Measurements from ENCODE around the gene PDLIM4.
A peak's percentile ranks its signal among the peaks of the same experiment; 100 is the strongest.

The PDLIM4 gene

DNA sequence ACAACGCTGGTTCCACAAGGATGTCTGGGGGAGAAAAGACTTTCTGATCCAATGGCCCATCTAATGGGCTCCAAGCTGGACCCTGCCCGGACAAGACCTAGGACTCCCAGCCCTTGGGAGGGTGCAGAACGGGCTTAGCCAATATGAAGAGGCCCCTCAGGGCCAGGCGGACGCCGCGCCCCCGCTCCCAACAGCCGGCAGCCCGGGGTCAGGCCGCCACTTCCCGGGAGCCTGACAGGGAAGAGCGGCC lies 30.3 kb upstream of the PDLIM4 start:
- Histone ChIP-seq H3K27me3 (ENCODE audit: control insufficient read depth in 2 of 2, insufficient read depth in 2 of 2, low read length in 2 of 2) (no peaks in the 10 kb centered on the region), H3K4me3 (ENCODE audit: low read length in 2 of 2) (peak overlapping the region; percentile 64 to 70), H3K9ac (ENCODE audit: low read depth in 1 of 2, low read length in 2 of 2) (peak overlapping the region; percentile 72 to 89), H3K9me3 (ENCODE audit: control insufficient read depth in 2 of 2, low read length in 2 of 2) (no peaks in the 10 kb centered on the region), H3K27ac (ENCODE audit: low read depth in 2 of 2, low read length in 2 of 2) (peak overlapping the region; percentile 92 to 93), H3K4me1 (ENCODE audit: control insufficient read depth in 2 of 2, insufficient read depth in 2 of 2, low read length in 2 of 2) (peaks cover 17 to 26% of the 10 kb centered on the region in 2 donors), H3K36me3 (ENCODE audit: control insufficient read depth in 2 of 2, insufficient read depth in 2 of 2, low read length in 2 of 2) (no peaks in the 10 kb centered on the region)

DNA sequence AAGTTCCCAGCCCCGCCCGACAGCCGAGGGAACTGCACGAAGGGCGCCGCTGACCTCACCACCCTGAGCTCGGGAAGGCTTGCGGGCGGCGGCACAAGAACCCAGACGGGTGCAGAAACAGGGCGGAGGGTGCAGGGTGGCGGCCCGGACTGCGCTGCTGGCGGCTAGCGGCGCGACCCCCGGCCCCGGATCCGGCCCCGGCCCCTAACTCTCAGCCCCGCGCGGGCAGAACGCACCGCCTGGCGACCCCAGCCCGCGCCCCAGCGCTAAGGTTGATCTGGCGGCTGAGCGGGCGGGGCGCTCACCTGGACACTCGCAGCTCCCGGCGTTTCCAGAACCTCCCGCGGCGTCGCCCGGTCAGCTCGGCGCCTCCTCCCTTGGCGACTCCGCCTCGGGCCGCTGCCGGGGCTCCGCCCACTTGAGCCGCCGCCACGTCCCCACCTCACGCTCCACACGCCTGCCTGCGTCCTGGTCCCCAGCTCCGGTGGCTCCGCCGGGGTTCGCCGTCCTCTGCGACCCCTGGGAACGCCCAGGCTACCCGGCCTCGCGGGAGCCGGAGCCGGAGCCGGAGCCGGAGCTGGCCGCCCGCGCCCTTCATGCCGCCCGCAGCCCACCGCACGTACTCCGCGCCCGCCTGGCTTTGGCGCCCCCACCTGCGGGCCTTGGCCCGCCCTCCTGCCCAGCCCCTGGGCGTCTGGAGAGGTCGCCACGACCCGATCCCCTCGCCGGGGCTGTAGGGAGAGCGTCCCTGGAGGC lies 29.8 kb upstream of the PDLIM4 start, which contains the start of gene P4HA2:
Gene P4HA2, minus strand, starts transcription at position 369 of the 756 bp plus-strand sequence. CDS start 9,227 bp downstream, outside the sequence.
- Histone ChIP-seq H3K27ac (ENCODE audit: low read depth in 2 of 2, low read length in 2 of 2) (peak within 1 kb of the TSS; percentile 92 to 93), H3K27me3 (ENCODE audit: control insufficient read depth in 2 of 2, insufficient read depth in 2 of 2, low read length in 2 of 2) (no peaks in the 10 kb centered on the region), H3K4me1 (ENCODE audit: control insufficient read depth in 2 of 2, insufficient read depth in 2 of 2, low read length in 2 of 2) (peaks cover 17 to 26% of the 10 kb centered on the region in 2 donors), H3K9ac (ENCODE audit: low read depth in 1 of 2, low read length in 2 of 2) (peak within 1 kb of the TSS; percentile 72 to 89), H3K9me3 (ENCODE audit: control insufficient read depth in 2 of 2, low read length in 2 of 2) (no peaks in the 10 kb centered on the region), H3K36me3 (ENCODE audit: control insufficient read depth in 2 of 2, insufficient read depth in 2 of 2, low read length in 2 of 2) (no peaks in the 10 kb centered on the region), H3K4me3 (ENCODE audit: low read length in 2 of 2) (peak within 1 kb of the TSS; percentile 64 to 70)

DNA sequence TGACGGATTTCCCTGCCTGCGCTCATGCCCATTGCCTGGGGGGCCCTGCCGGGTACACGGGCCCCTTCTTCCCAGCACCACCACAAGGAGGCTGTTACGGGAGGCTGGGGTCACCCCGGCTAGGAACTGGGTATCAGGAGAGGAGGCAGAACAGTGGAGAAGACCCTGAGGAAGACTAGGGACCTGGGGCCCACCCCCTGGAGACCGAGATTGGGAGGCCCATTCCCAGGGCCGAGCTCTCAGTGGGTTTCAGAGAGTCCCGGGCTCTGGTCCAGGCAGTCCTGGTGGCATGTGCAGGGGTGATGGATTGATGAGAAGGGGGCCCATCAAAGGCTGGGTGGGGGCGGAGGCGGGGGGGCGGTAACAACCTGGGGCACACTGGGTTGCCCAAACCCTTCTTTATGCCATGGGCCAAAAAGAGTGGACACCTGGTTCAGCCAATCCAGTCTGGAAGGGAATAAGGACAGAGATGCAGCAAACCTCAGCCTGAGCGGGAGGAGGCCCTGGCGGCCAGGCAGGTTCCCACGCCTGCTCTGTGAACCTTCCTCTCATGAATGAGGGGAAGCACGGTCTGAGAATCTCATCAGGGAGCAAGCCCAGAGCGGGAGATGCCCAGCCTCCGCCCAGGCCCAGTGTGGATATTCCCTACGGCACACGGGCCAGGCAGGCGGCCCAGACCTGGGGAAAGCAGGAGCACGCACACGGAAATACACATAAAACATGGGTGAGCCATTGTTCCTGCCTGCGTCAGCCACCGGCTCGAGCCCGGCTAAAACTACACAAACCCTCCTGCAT lies 29.1 kb upstream of the PDLIM4 start:
- Histone ChIP-seq H3K9ac (ENCODE audit: low read depth in 1 of 2, low read length in 2 of 2) (peak overlapping the region; percentile 61 to 89), H3K9me3 (ENCODE audit: control insufficient read depth in 2 of 2, low read length in 2 of 2) (no peaks in the 10 kb centered on the region), H3K27ac (ENCODE audit: low read depth in 2 of 2, low read length in 2 of 2) (peak overlapping the region; percentile 92 to 93), H3K4me1 (ENCODE audit: control insufficient read depth in 2 of 2, insufficient read depth in 2 of 2, low read length in 2 of 2) (peaks cover 17 to 26% of the 10 kb centered on the region in 2 donors), H3K27me3 (ENCODE audit: control insufficient read depth in 2 of 2, insufficient read depth in 2 of 2, low read length in 2 of 2) (no peaks in the 10 kb centered on the region), H3K36me3 (ENCODE audit: control insufficient read depth in 2 of 2, insufficient read depth in 2 of 2, low read length in 2 of 2) (no peaks in the 10 kb centered on the region), H3K4me3 (ENCODE audit: low read length in 2 of 2) (peak overlapping the region; percentile 64 to 70)

DNA sequence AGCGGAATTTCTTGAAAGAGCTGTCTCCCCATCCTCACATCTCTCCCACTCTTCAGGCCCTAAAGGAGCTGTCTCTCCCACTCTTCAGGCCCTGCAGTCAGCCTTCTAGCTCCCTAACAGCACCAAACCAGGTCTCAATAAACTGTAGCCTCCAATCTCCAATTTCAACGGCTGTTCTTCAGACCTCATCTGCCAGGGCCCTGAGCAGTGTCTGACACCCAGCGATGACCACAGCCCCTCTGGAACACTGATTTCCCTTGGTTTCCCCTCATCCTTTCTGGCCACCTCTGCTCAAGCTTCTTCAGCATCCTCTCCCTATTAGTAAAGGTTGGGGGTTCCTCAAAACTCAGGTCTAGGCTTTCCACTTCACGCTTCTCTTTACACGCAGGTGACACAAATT lies 28.3 kb upstream of the PDLIM4 start:
- Histone ChIP-seq H3K27ac (ENCODE audit: low read depth in 2 of 2, low read length in 2 of 2) (no peak overlapping the region), H3K4me1 (ENCODE audit: control insufficient read depth in 2 of 2, insufficient read depth in 2 of 2, low read length in 2 of 2) (peaks cover 17 to 21% of the 10 kb centered on the region in 2 donors)

DNA sequence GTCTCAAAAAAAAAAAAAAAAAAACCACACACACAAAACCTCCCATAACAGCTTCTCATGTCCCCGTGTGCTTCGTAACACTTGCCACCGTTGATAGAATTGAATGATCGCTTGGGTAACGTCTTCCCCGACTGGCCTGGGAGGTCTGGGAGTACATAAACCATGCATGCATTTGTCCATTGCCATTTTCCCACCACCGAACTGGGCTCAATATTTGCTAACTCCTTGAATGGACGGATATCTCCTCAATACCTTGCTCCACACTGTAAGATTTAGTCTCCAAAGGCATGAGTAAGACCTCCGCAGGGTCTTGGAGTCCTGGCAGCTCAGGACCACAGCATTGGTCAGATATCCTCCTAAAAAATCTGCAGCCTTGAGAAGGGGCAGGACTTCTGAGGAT lies 26.6 kb upstream of the PDLIM4 start:
- Histone ChIP-seq H3K4me1 (ENCODE audit: control insufficient read depth in 2 of 2, insufficient read depth in 2 of 2, low read length in 2 of 2) (peaks cover 11% of the 10 kb centered on the region in 2 donors), H3K27me3 (ENCODE audit: control insufficient read depth in 2 of 2, insufficient read depth in 2 of 2, low read length in 2 of 2) (no peaks in the 10 kb centered on the region), H3K9ac (ENCODE audit: low read depth in 1 of 2, low read length in 2 of 2) (no peak overlapping the region), H3K9me3 (ENCODE audit: control insufficient read depth in 2 of 2, low read length in 2 of 2) (no peaks in the 10 kb centered on the region), H3K27ac (ENCODE audit: low read depth in 2 of 2, low read length in 2 of 2) (no peak overlapping the region), H3K36me3 (ENCODE audit: control insufficient read depth in 2 of 2, insufficient read depth in 2 of 2, low read length in 2 of 2) (no peaks in the 10 kb centered on the region), H3K4me3 (ENCODE audit: low read length in 2 of 2) (no peak overlapping the region)

More for the DNA sequence above, 28.3 kb upstream of the PDLIM4 start:
- Histone ChIP-seq H3K27me3 (ENCODE audit: control insufficient read depth in 2 of 2, insufficient read depth in 2 of 2, low read length in 2 of 2) (no peaks in the 10 kb centered on the region), H3K4me3 (ENCODE audit: low read length in 2 of 2) (no peak overlapping the region), H3K36me3 (ENCODE audit: control insufficient read depth in 2 of 2, insufficient read depth in 2 of 2, low read length in 2 of 2) (no peaks in the 10 kb centered on the region), H3K9ac (ENCODE audit: low read depth in 1 of 2, low read length in 2 of 2) (no peak overlapping the region), H3K9me3 (ENCODE audit: control insufficient read depth in 2 of 2, low read length in 2 of 2) (no peaks in the 10 kb centered on the region)

DNA sequence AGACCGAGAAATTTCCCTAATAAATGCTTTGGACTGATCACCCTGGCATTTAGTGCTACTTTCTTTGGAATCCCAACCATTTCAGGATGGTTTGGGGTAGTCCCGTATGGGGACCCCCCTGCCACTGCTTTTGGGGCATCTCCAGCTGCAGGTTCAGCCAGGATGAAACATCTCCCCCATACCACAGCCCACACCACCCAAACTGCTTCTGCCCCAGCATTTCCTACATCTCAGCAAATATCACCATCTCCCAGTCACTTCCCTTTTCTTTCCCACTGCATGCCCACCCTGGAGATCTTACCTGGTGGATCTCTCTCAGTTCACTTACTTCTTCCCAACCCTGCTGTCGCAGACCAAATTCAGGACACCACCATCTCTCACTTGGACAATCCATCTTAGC lies 25.0 kb upstream of the PDLIM4 start:
- Histone ChIP-seq H3K36me3 (ENCODE audit: control insufficient read depth in 2 of 2, insufficient read depth in 2 of 2, low read length in 2 of 2) (no peaks in the 10 kb centered on the region), H3K27me3 (ENCODE audit: control insufficient read depth in 2 of 2, insufficient read depth in 2 of 2, low read length in 2 of 2) (no peaks in the 10 kb centered on the region), H3K27ac (ENCODE audit: low read depth in 2 of 2, low read length in 2 of 2) (no peak overlapping the region), H3K4me3 (ENCODE audit: low read length in 2 of 2) (no peak overlapping the region), H3K4me1 (ENCODE audit: control insufficient read depth in 2 of 2, insufficient read depth in 2 of 2, low read length in 2 of 2) (peaks cover 3 to 4% of the 10 kb centered on the region in 2 donors), H3K9me3 (ENCODE audit: control insufficient read depth in 2 of 2, low read length in 2 of 2) (no peaks in the 10 kb centered on the region), H3K9ac (ENCODE audit: low read depth in 1 of 2, low read length in 2 of 2) (no peak overlapping the region)

DNA sequence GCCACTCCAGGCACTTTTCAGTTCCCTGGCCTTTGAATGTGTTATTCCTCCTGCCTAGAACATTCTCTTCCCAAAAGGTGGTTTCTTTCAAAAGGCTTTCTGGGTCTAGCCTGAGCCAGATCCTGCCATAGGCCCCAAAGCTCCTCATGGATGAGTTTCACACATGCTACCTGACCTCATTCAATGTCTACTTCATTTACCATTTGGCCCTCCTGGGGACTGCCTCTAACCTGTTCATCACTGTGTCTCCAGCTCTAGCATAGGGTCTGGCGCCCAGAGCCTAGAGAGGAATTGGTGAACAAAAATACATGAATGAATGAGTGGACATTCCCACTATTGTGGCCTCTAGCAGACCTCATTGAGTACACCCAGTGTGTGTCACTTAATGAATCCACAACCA lies 24.4 kb upstream of the PDLIM4 start:
- no peaks in the 10 kb centered on the region for H3K27me3 ChIP-seq (ENCODE audit: control insufficient read depth in 2 of 2, insufficient read depth in 2 of 2, low read length in 2 of 2)
- H3K9me3 ChIP-seq (ENCODE audit: control insufficient read depth in 2 of 2, low read length in 2 of 2) = no peaks in the 10 kb centered on the region
- H3K4me1 ChIP-seq (ENCODE audit: control insufficient read depth in 2 of 2, insufficient read depth in 2 of 2, low read length in 2 of 2) = peaks cover 1 to 2% of the 10 kb centered on the region in 2 donors

GRCh38 chr5:132233811-132234683 lies 23.4 kb upstream of the PDLIM4 start:
- Histone ChIP-seq H3K36me3 (ENCODE audit: control insufficient read depth in 2 of 2, insufficient read depth in 2 of 2, low read length in 2 of 2) (no peaks in the 10 kb centered on the region), H3K9me3 (ENCODE audit: control insufficient read depth in 2 of 2, low read length in 2 of 2) (no peaks in the 10 kb centered on the region), H3K4me1 (ENCODE audit: control insufficient read depth in 2 of 2, insufficient read depth in 2 of 2, low read length in 2 of 2) (no peaks in the 10 kb centered on the region), H3K27ac (ENCODE audit: low read depth in 2 of 2, low read length in 2 of 2) (no peak overlapping the region), H3K4me3 (ENCODE audit: low read length in 2 of 2) (no peak overlapping the region), H3K9ac (ENCODE audit: low read depth in 1 of 2, low read length in 2 of 2) (no peak overlapping the region), H3K27me3 (ENCODE audit: control insufficient read depth in 2 of 2, insufficient read depth in 2 of 2, low read length in 2 of 2) (no peaks in the 10 kb centered on the region)

More for the DNA sequence above, 24.4 kb upstream of the PDLIM4 start:
- no peak overlapping the region for H3K4me3 ChIP-seq (ENCODE audit: low read length in 2 of 2)
- H3K36me3 ChIP-seq (ENCODE audit: control insufficient read depth in 2 of 2, insufficient read depth in 2 of 2, low read length in 2 of 2) = no peaks in the 10 kb centered on the region
- no peak overlapping the region for H3K9ac ChIP-seq (ENCODE audit: low read depth in 1 of 2, low read length in 2 of 2)
- H3K27ac ChIP-seq (ENCODE audit: low read depth in 2 of 2, low read length in 2 of 2) = no peak overlapping the region

DNA sequence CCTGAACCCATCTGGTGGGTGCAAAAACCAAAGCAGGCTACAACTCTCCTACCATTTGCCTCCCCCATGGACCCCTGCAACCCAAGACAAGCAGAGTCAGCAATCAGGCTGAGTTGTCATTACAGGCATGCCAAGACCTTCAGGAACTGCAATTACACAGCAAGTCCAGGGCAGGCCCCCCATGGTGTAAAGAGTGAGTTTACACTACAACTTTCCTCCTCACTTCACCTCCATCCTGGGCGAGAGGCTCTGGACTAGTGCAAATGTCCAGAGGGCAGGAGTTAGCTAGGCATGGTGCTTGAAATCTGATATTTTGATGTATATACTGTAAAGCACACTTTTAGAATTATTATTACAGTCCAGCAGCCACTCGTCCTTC lies 22.8 kb upstream of the PDLIM4 start:
- Histone ChIP-seq H3K9me3 (ENCODE audit: control insufficient read depth in 2 of 2, low read length in 2 of 2) (no peaks in the 10 kb centered on the region), H3K4me3 (ENCODE audit: low read length in 2 of 2) (no peak overlapping the region), H3K27ac (ENCODE audit: low read depth in 2 of 2, low read length in 2 of 2) (no peak overlapping the region), H3K27me3 (ENCODE audit: control insufficient read depth in 2 of 2, insufficient read depth in 2 of 2, low read length in 2 of 2) (no peaks in the 10 kb centered on the region), H3K9ac (ENCODE audit: low read depth in 1 of 2, low read length in 2 of 2) (no peak overlapping the region), H3K4me1 (ENCODE audit: control insufficient read depth in 2 of 2, insufficient read depth in 2 of 2, low read length in 2 of 2) (no peaks in the 10 kb centered on the region), H3K36me3 (ENCODE audit: control insufficient read depth in 2 of 2, insufficient read depth in 2 of 2, low read length in 2 of 2) (no peaks in the 10 kb centered on the region)

GRCh38 chr5:132235340-132235739 lies 22.2 kb upstream of the PDLIM4 start:
- no peak overlapping the region for H3K4me3 ChIP-seq (ENCODE audit: low read length in 2 of 2)
- H3K9me3 ChIP-seq (ENCODE audit: control insufficient read depth in 2 of 2, low read length in 2 of 2) = no peaks in the 10 kb centered on the region
- H3K36me3 ChIP-seq (ENCODE audit: control insufficient read depth in 2 of 2, insufficient read depth in 2 of 2, low read length in 2 of 2) = no peaks in the 10 kb centered on the region
- no peak overlapping the region for H3K27ac ChIP-seq (ENCODE audit: low read depth in 2 of 2, low read length in 2 of 2)
- H3K9ac ChIP-seq (ENCODE audit: low read depth in 1 of 2, low read length in 2 of 2) = no peak overlapping the region
- H3K27me3 ChIP-seq (ENCODE audit: control insufficient read depth in 2 of 2, insufficient read depth in 2 of 2, low read length in 2 of 2) = no peaks in the 10 kb centered on the region
- no peaks in the 10 kb centered on the region for H3K4me1 ChIP-seq (ENCODE audit: control insufficient read depth in 2 of 2, insufficient read depth in 2 of 2, low read length in 2 of 2)

Data from mucosa of rectum (tissue), 2 donors.